PC-3 (cell line): ENCODE measurements around the gene VPS41. TPM values are rescaled to one million over a fixed set of nuclear protein-coding genes. Genes with fewer than 3 reads are reported as not detected.

ENCODE experiments used
- ATAC-seq: fragments of 200-7000 bp; cut with Tn5 transposase; 2 replicates; pipeline ENCODE4 v1.9.1; 2020; ENCODE audit warnings: mild to moderate bottlenecking, moderate library complexity
- BruUV-seq: library from RNA; stranded (reverse); fragments of 400-500 nt; replicated peaks from 2 replicates; lab custom pipeline; 2021; lab: Mats Ljungman, UMichigan
- CTCF ChIA-PET: fragments of 300-600 bp; sonication (Branson Sonifier 250); formaldehyde crosslinking; loops from one replicate; lab custom pipeline; 2022; ENCODE audit warnings: antibody characterized with exemption; lab: Charles Lee
- POLR2A ChIA-PET: fragments of 300-600 bp; sonication (Branson Sonifier 250); formaldehyde crosslinking; loops from one replicate; lab custom pipeline; 2022; ENCODE audit warnings: antibody characterized with exemption; ENCODE audit not compliant: unreplicated experiment; lab: Charles Lee
- DNase-seq: peaks from one replicate; pipeline ENCODE4 v3.0.0-alpha.2; 2015
- H2AFZ ChIP-seq: fragments of 300-600 bp; sonication (generic); 2 replicates; pipeline ENCODE4 v1.6.0; 2016; ENCODE audit warnings: antibody characterized with exemption, low read length
- H3F3A ChIP-seq: fragments of 300-600 bp; sonication (generic); one replicate; pipeline ENCODE4 v1.6.0; 2017; ENCODE audit warnings: antibody characterized with exemption, low read length, control low read depth, mild to moderate bottlenecking; ENCODE audit not compliant: unreplicated experiment
- H3K27ac ChIP-seq: fragments of 300-600 bp; sonication (generic); 2 replicates; pipeline ENCODE4 v1.5.1; 2016; ENCODE audit warnings: mild to moderate bottlenecking, low read length
- H3K27me3 ChIP-seq: fragments of 300-600 bp; sonication (generic); 2 replicates; pipeline ENCODE4 v1.6.1; 2016; ENCODE audit warnings: low read length, mixed read lengths
- H3K36me3 ChIP-seq: fragments of 300-600 bp; sonication (generic); 2 replicates; pipeline ENCODE4 v1.6.1; 2016; ENCODE audit warnings: low read depth, mixed run types, low read length, mixed read lengths
- H3K4me1 ChIP-seq: fragments of 300-600 bp; sonication (generic); 2 replicates; pipeline ENCODE4 v1.5.1; 2016; ENCODE audit warnings: low read length; ENCODE audit not compliant: insufficient read depth
- H3K4me2 ChIP-seq: fragments of 300-600 bp; sonication (generic); 2 replicates; pipeline ENCODE4 v1.6.0; 2016; ENCODE audit warnings: low read length
- H3K4me3 ChIP-seq: fragments of 300-600 bp; sonication (generic); 2 replicates; pipeline ENCODE4 v1.5.1; 2016; ENCODE audit warnings: mild to moderate bottlenecking, low read length, mixed read lengths
- H3K79me2 ChIP-seq: fragments of 300-600 bp; sonication (generic); 2 replicates; pipeline ENCODE4 v1.6.1; 2017; ENCODE audit warnings: low read length, mixed read lengths
- H3K9ac ChIP-seq: fragments of 300-600 bp; sonication (generic); 2 replicates; pipeline ENCODE4 v1.6.0; 2016; ENCODE audit warnings: mild to moderate bottlenecking, low read length
- H3K9me2 ChIP-seq: fragments of 300-600 bp; sonication (generic); replicated peaks from 2 replicates; pipeline ENCODE4 v1.6.1; 2016; ENCODE audit warnings: mixed run types, low read length, mixed read lengths
- H3K9me3 ChIP-seq: fragments of 300-600 bp; sonication (generic); 2 replicates; pipeline ENCODE4 v1.6.1; 2016; ENCODE audit warnings: low read length, mixed read lengths
- H4K20me1 ChIP-seq: fragments of 300-600 bp; sonication (generic); 2 replicates; pipeline ENCODE4 v1.6.1; 2016; ENCODE audit warnings: low read length, mixed read lengths
- CTCF ChIP-seq: fragments of 300-600 bp; sonication (generic); conservative IDR thresholded peaks from 2 replicates; pipeline ENCODE4 v1.5.1; 2017; ENCODE audit warnings: antibody characterized with exemption, low read depth, mild to moderate bottlenecking, low read length
- EZH2 ChIP-seq: fragments of 300-600 bp; sonication (generic); IDR thresholded peaks from one replicate; pipeline ENCODE4 v1.6.1; 2017; ENCODE audit warnings: antibody characterized with exemption, mild to moderate bottlenecking, low read length; ENCODE audit not compliant: unreplicated experiment
- EZH2phosphoT487 ChIP-seq: fragments of 300-600 bp; sonication (generic); IDR thresholded peaks from 2 replicates; pipeline ENCODE4 v1.6.1; 2018; ENCODE audit warnings: mild to moderate bottlenecking, antibody characterized with exemption, low read length, borderline replicate concordance
- intact Hi-C: fragments of 100-400 bp; cut with micrococcal nuclease; formaldehyde crosslinking; loops from 2 replicates; pipeline ENCODE4 v1.9.0; 2023
- total RNA-seq: library from RNA; depleted of rRNA; stranded (reverse); fragments of >200 nt; gene quantifications from 2 replicates; pipeline ENCODE4 v1.2.3, GENCODE V29; 2014

Gene VPS41
- total RNA-seq, 1 experiment from 2014 or later: 35.2 TPM

- H3K27me3 ChIP-seq: no peaks in the 10 kb centered on the region
- no peaks in the 10 kb centered on the region for H4K20me1 ChIP-seq
- no TSS peak for BruUV-seq
- TF ChIP-seq CTCF: no peak
- no peak for TF ChIP-seq EZH2
- no peak for TF ChIP-seq EZH2phosphoT487
- H3K27ac ChIP-seq: no peak overlapping the region
- intact Hi-C loops: no loop called here
- H3K4me1 ChIP-seq: no peaks in the 10 kb centered on the region
- H3K9me3 ChIP-seq: no peaks in the 10 kb centered on the region
- CTCF ChIA-PET: no interaction called here
- DNase-seq (peak; percentile 13), ATAC-seq (no peak)
- H3K4me3 ChIP-seq: no peak overlapping the region
- H3K4me2 ChIP-seq: no peak overlapping the region
- H3K9ac ChIP-seq: no peak overlapping the region
- no peaks in the 10 kb centered on the region for H3K9me2 ChIP-seq
- no peaks in the 10 kb centered on the region for H3K79me2 ChIP-seq
- no peaks in the 10 kb centered on the region; the same call in 1 of the 2 replicates for H3K36me3 ChIP-seq
- H2AFZ ChIP-seq: no peak overlapping the region
- H3F3A ChIP-seq: no peaks in the 10 kb centered on the region
- POLR2A ChIA-PET: no interaction called here
Observed at GRCh38 chr7:38756521-38756920, 152.5 kb downstream of the VPS41 start.

- TF ChIP-seq EZH2: no peak
- no peak for TF ChIP-seq CTCF
- no peak for TF ChIP-seq EZH2phosphoT487
- Histone ChIP-seq H4K20me1 (no peaks in the 10 kb centered on the region), H3K27me3 (no peaks in the 10 kb centered on the region), H2AFZ (no peak overlapping the region), H3K9ac (no peak overlapping the region), H3K79me2 (no peaks in the 10 kb centered on the region), H3K9me3 (no peaks in the 10 kb centered on the region), H3F3A (no peaks in the 10 kb centered on the region), H3K4me2 (no peak overlapping the region), H3K27ac (no peak overlapping the region), H3K36me3 (no peaks in the 10 kb centered on the region; the same call in 1 of the 2 replicates), H3K4me1 (no peaks in the 10 kb centered on the region), H3K4me3 (no peak overlapping the region), H3K9me2 (no peaks in the 10 kb centered on the region)
- no peak for DNase-seq
- no peak for ATAC-seq
- ChIA-PET CTCF (no interaction called here), POLR2A (no interaction called here)
- BruUV-seq: no TSS peak
- intact Hi-C loops: no loop called here
Observed at GRCh38 chr7:38753347-38753746, 155.6 kb downstream of the VPS41 start.

DNA sequence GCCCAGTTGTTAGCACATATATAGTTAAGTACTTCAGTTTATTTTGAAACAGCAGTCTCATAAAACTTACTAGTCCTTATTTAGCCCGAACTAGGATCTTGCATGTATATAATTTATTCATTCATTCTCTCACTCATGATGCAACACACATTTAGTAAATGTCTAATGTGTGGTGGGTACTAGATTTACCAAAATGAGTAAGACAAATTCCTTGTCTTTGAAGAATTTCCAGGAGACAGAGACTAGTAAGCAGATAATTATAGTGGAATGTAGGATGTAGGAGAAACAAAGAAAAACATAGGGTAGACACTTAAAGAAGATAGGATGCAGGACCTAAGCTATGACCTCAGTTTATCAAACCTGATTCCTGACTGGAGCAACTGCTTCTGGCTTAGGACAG lies 157.6 kb downstream of the VPS41 start:
- CTCF ChIA-PET: no interaction called here
- no peaks in the 10 kb centered on the region for H3K9me2 ChIP-seq

More for the DNA sequence above, 157.6 kb downstream of the VPS41 start:
- H3K4me1 ChIP-seq: no peaks in the 10 kb centered on the region
- no peak for TF ChIP-seq EZH2phosphoT487
- TF ChIP-seq CTCF: no peak
- TF ChIP-seq EZH2: no peak
- no TSS peak for BruUV-seq
- H3K9me3 ChIP-seq: no peaks in the 10 kb centered on the region
- POLR2A ChIA-PET: no interaction called here
- H3K27me3 ChIP-seq: no peaks in the 10 kb centered on the region
- H3K36me3 ChIP-seq: no peaks in the 10 kb centered on the region; the same call in 1 of the 2 replicates
- no peak overlapping the region for H3K27ac ChIP-seq
- H3K4me2 ChIP-seq: no peak overlapping the region
- no peaks in the 10 kb centered on the region for H3K79me2 ChIP-seq
- intact Hi-C loops: no loop called here
- ATAC-seq (no peak), DNase-seq (no peak)
- H2AFZ ChIP-seq: no peak overlapping the region
- no peaks in the 10 kb centered on the region for H3F3A ChIP-seq
- no peaks in the 10 kb centered on the region for H4K20me1 ChIP-seq
- H3K9ac ChIP-seq: no peak overlapping the region
- H3K4me3 ChIP-seq: no peak overlapping the region
